AG04449 (cell line): ENCODE measurements around the gene CYREN.

ENCODE experiments used
- CTCF ChIA-PET: fragments of 350-600 bp; formaldehyde crosslinking; extraction: SDS; loops from one replicate; lab custom pipeline; 2021; ENCODE audit warnings: antibody characterized with exemption; lab: Yijun Ruan, JAX
- POLR2A ChIA-PET: fragments of 400-600, 350-600 bp; formaldehyde crosslinking; extraction: SDS; loops from one replicate; lab custom pipeline; 2020; ENCODE audit warnings: antibody characterized with exemption, inconsistent platforms; lab: Yijun Ruan, JAX
- DNase-seq: peaks from one replicate; pipeline ENCODE4 v3.0.0-alpha.2; 2010; ENCODE audit warnings: low read depth, low spot score
- H3K4me3 ChIP-seq: 2 replicates; pipeline ENCODE4 v1.5.1; 2011; ENCODE audit warnings: low read depth, mild to moderate bottlenecking, control low read depth, low read length
- CTCF ChIP-seq: IDR thresholded peaks from one replicate; pipeline ENCODE4 v1.5.1; 2011; ENCODE audit warnings: mild to moderate bottlenecking, moderate library complexity, low read length, control low read depth, inconsistent platforms; ENCODE audit not compliant: insufficient read depth; ENCODE audit errors: missing control alignments

CYREN gene

DNA sequence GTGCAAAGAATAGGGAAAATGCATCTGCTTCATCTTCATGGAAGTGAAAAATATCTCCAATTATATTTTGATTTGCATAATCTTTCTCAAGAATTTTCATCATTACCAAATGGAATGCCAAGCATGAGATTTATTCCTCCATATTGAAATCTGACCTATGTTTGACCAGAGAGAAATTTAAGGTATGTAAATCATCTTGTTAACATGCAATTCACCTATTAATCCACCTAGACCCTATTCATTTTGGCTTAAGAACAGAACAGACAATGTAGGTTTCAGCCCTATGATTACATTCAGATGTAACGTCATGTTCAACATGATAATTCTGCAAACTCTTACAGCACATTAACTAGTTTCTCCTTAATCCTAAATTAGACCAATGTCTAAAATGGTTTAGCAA lies 53.4 kb downstream of the CYREN start:
- DNase-seq, result no peak
- ChIA-PET CTCF (no interaction called here), POLR2A (no interaction called here)
- no peak for TF ChIP-seq CTCF
- no peak overlapping the region for H3K4me3 ChIP-seq
